ENCODE data around the gene HMCN1.

HMCN1 gene

DNA sequence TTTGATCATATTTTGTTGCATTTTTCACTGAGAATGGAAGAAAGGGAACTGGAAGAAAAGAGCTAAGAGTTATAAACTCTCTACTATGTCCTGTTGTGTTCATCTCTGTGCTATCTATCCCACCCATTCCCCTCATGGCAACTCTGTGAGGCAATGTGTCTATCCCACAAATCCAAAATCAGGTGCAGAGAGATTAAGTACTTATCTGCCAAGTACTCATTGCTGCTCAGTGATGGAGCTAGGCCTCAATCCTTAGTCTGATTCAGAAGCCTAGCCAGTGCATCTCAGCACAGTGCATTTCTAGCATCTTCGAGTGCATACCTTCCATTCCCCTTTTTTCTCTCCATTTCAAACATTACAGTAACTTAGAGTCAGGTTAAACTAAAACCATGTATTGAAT is 370.3 kb downstream of the HMCN1 start:
- DNase-seq (ENCODE audit: low spot score): no peak
- in situ Hi-C loops (cut with MboI; ENCODE audit: low pct_unique_long_range_greater_than_20kb, low sequenced_read_pairs, unreplicated experiment): no loop called here
- TF ChIP-seq CTCF (IDR thresholded peaks at IDR 0.05; ENCODE audit: extremely low read depth, insufficient read depth, missing control alignments): no peak

DNA sequence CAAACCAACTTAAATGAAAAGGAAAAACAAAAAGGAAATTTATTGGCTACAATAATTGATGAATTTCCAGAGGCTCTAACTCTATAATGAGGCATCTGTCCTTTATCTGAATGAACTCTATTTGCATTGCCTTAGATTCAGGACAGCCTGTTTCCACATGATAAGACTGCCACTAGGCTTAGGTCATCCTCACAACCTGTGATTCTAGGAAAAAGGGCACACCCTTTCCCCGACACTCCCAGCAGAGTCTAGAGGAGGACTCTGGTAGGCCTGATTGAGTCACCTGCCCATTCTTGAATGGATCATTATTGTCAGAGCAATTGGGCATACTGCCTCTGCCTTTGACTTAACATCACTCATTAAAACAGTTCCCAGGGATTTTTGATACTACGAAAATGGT is 378.1 kb downstream of the HMCN1 start:
- no peak for TF ChIP-seq CTCF (IDR thresholded peaks at IDR 0.05; ENCODE audit: extremely low read depth, insufficient read depth, missing control alignments)
- in situ Hi-C loops (cut with MboI; ENCODE audit: low pct_unique_long_range_greater_than_20kb, low sequenced_read_pairs, unreplicated experiment): no loop called here
- no peak for DNase-seq (ENCODE audit: low spot score)

DNA sequence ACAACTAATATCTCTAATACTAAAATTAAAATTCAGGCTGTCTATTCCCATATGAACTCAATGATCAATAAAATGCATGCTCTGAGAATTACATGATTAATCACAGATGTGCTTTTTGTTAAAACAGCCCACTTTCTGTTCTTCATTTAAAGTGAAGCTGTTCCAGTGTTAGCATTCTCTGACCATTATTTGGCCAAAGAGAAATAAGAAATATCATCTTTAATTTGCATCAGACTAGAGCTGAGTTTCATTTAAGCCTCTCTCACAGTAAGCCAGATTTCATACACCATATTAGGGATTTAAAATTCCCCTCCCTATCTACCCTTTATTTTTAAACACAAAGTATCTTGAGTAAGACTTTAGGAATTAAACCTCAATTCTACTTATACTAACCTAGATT is 379.3 kb downstream of the HMCN1 start:
- no peak for TF ChIP-seq CTCF (IDR thresholded peaks at IDR 0.05; ENCODE audit: extremely low read depth, insufficient read depth, missing control alignments)
- in situ Hi-C loops (cut with MboI; ENCODE audit: low pct_unique_long_range_greater_than_20kb, low sequenced_read_pairs, unreplicated experiment): no loop called here
- DNase-seq (ENCODE audit: low spot score): no peak

DNA sequence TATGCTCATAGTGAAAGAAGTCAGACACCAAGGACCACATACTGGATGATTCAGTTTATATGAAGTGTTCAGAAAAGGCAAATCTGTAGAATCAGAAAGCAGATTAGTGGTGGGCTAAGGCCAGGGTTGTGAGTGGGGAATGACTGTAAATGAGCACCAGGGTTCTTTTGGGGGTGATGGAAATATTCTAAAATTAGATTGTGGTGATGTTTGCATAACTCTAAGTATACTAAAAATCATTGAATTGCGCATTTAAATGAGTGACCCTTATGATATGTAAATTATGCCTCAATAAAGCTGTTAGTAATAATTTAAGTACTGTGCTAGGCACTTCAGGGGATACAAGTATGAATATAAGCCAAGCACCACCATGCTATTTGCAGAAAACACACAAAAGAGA is 384.5 kb downstream of the HMCN1 start:
- in situ Hi-C loops (cut with MboI; ENCODE audit: low pct_unique_long_range_greater_than_20kb, low sequenced_read_pairs, unreplicated experiment): no loop called here
- DNase-seq (ENCODE audit: low spot score): no peak
- TF ChIP-seq CTCF (IDR thresholded peaks at IDR 0.05; ENCODE audit: extremely low read depth, insufficient read depth, missing control alignments): no peak

DNA sequence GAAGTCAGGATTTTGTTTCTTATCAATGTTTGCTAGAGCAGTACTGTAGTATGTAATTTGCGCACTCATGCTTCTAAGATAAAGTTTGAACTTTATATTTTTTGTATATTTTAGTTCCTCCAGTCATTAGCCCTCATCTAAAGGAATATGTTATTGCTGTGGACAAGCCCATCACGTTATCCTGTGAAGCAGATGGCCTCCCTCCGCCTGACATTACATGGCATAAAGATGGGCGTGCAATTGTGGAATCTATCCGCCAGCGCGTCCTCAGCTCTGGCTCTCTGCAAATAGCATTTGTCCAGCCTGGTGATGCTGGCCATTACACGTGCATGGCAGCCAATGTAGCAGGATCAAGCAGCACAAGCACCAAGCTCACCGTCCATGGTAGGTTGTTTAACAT is 388.6 kb downstream of the HMCN1 start:
- in situ Hi-C loops (cut with MboI; ENCODE audit: low pct_unique_long_range_greater_than_20kb, low sequenced_read_pairs, unreplicated experiment): no loop called here
- DNase-seq (ENCODE audit: low spot score): no peak
- no peak for TF ChIP-seq CTCF (IDR thresholded peaks at IDR 0.05; ENCODE audit: extremely low read depth, insufficient read depth, missing control alignments)

DNA sequence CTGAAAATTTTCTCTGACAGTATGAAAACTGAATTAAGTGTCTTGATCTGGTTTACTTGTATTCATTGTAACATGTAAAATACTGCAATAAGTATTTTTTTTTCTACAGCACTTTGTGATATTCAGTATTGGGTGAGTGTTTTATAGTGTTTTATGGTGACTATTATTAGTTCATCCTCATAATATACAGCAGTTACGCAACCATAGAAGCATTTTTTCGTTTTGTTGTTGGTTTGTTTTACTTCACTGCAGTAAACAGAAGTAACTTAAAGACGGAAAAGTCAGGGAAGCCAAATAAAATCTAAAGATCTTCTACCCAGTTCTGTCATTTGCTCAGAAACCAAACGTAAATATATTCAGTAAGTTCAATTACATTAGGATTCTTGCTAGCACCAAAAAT is 390.8 kb downstream of the HMCN1 start:
- DNase-seq (ENCODE audit: low spot score): no peak
- in situ Hi-C loops (cut with MboI; ENCODE audit: low pct_unique_long_range_greater_than_20kb, low sequenced_read_pairs, unreplicated experiment): no loop called here
- TF ChIP-seq CTCF (IDR thresholded peaks at IDR 0.05; ENCODE audit: extremely low read depth, insufficient read depth, missing control alignments): no peak

DNA sequence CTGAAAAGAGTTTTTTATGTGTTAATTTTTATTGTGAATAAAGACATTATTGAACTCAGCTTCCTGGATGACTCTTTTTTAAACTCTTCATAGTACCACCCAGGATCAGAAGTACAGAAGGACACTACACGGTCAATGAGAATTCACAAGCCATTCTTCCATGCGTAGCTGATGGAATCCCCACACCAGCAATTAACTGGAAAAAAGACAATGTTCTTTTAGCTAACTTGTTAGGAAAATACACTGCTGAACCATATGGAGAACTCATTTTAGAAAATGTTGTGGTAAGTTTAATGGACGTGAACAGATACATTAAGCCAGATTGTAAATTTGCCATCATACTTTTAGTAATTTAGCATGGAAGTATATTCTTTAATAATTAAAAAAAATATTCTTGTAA is 391.3 kb downstream of the HMCN1 start:
- in situ Hi-C loops (cut with MboI; ENCODE audit: low pct_unique_long_range_greater_than_20kb, low sequenced_read_pairs, unreplicated experiment): no loop called here
- no peak for DNase-seq (ENCODE audit: low spot score)
- no peak for TF ChIP-seq CTCF (IDR thresholded peaks at IDR 0.05; ENCODE audit: extremely low read depth, insufficient read depth, missing control alignments)

All from GM13977 (cell line).